ENCODE results near the gene CFAP251.

Gene CFAP251

GRCh38 chr12:121970581-121971300, 52.3 kb downstream of the CFAP251 start:
- POLR2A ChIA-PET: interaction anchor here (0.5 kb wide), 1 partner anchor 43 kb away, joined by 3 read pairs; no protein-coding TSS in a partner anchor
- no peak for DNase-seq (ENCODE audit: low read depth, low spot score)
- no peak for TF ChIP-seq CTCF (IDR thresholded peaks at IDR 0.05; ENCODE audit: insufficient read depth, low read length, missing control alignments)
- CTCF ChIA-PET: interaction anchor here (1.3 to 1.4 kb wide), 4 partner anchors 22 to 82 kb away, joined by 3 read pairs; partner anchors contain the start of genes CFAP251 and PSMD9
- H3K4me3 ChIP-seq (ENCODE audit: low read depth, low read length): no peak overlapping the region

DNA sequence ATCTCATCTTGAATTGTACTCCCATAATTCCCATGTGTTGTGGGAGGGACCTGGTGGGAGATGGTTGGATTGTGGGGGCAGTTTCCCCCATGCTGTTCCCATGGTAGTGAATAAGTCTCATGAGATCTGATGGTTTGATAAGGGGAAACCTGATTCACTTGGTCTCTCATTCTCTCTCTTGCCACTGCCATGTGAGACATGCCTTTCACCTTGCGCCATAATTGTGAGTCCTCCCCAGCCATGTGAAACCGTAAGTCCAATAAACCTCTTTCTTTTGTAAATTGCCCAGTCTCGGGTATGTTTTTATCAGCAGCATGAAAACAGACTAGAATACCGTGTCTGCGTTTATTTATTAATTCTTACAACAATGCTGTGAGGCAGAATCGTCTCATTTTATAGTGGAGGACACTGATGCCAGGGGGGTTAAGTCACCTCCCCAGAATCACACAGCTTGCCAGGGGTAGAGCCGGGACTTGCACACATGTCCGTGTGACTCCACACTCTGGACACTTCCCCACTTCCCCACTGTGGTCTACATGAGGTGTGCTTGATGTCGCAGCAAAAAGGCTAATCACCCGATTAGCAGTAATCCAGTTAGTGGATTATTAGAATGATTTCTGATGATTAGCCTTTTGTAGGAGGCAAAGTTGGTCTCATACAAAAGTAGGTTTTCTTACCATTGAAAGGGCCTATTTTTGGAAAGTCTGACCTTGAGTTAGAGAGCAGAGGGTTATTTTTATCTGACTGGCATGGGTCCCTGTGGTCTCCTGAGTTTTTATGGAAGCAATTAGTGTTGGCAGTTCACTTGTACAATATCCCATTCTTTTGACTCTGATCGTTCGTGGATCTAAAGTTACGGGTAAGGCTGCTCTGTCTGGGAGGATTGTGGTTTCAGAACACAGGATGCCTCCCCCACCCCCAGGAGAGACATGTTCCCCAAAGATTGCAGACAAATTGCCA, 55.9 kb downstream of the CFAP251 start:
- POLR2A ChIA-PET: no interaction called here
- no peak for DNase-seq (ENCODE audit: low read depth, low spot score)
- H3K4me3 ChIP-seq (ENCODE audit: low read depth, low read length): no peak overlapping the region
- CTCF ChIA-PET: no interaction called here
- TF ChIP-seq CTCF (IDR thresholded peaks at IDR 0.05; ENCODE audit: insufficient read depth, low read length, missing control alignments): no peak

DNA sequence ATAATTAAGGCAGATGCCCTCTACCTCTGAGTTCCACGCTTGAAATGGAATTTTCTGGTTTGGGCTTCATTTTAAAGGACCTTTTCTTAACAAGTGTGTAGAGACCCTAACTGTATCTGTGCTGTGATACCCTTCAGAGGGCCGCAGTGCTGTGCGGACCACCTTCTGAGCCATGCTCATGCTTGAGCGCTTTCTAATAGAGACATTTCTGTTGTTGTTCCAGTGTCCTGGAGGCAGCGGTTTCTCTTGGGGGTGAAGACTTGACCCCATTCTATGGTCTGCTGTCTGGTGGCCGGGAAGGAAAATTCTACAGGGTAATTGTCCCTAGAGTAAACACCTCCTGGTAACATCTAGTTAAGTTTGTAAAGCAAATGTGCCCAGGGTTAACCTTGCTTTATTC, 56.6 kb downstream of the CFAP251 start:
- ChIA-PET CTCF (no interaction called here), POLR2A (no interaction called here)
- TF ChIP-seq CTCF (IDR thresholded peaks at IDR 0.05; ENCODE audit: insufficient read depth, low read length, missing control alignments): no peak
- H3K4me3 ChIP-seq (ENCODE audit: low read depth, low read length): no peak overlapping the region
- DNase-seq (ENCODE audit: low read depth, low spot score): no peak

DNA sequence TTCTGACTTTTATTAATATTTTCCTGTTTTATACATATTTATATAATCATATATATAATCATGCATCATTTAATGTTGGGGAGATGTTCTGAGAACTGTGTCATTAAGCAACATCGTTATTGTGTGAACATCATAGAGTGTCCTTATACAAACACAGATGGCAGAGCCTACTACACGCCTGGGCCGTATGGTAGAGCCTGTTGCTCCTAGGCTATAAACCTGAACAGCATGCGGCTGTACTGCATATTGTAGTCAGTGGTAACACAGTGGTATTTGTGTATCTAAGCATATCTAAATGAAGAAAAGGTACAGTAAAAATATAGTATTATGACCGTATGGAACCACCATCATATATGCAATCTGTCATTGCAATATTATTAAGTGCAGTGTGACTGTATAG, 58.6 kb downstream of the CFAP251 start:
- no peak for TF ChIP-seq CTCF (IDR thresholded peaks at IDR 0.05; ENCODE audit: insufficient read depth, low read length, missing control alignments)
- CTCF ChIA-PET: no interaction called here

GRCh38 chr12:121980191-121980891, 61.9 kb downstream of the CFAP251 start:
- TF ChIP-seq CTCF (IDR thresholded peaks at IDR 0.05; ENCODE audit: insufficient read depth, low read length, missing control alignments): no peak
- POLR2A ChIA-PET: interaction anchor here (0.6 kb wide), 1 partner anchor 27 kb away, joined by 3 read pairs; no protein-coding TSS in a partner anchor
- no peak overlapping the region for H3K4me3 ChIP-seq (ENCODE audit: low read depth, low read length)
- CTCF ChIA-PET: interaction anchor here (1.4 kb wide), 1 partner anchor 12 kb away, joined by 3 read pairs; no protein-coding TSS in a partner anchor
- DNase-seq (ENCODE audit: low read depth, low spot score): no peak

More for the DNA sequence above, 58.6 kb downstream of the CFAP251 start:
- POLR2A ChIA-PET: no interaction called here
- DNase-seq (ENCODE audit: low read depth, low spot score): no peak
- no peak overlapping the region for H3K4me3 ChIP-seq (ENCODE audit: low read depth, low read length)
